ENCODE measurements around the gene IL20. TPM values are rescaled to one million over a fixed set of nuclear protein-coding genes. Genes with fewer than 3 reads are reported as not detected.

Gene IL20, protein sequence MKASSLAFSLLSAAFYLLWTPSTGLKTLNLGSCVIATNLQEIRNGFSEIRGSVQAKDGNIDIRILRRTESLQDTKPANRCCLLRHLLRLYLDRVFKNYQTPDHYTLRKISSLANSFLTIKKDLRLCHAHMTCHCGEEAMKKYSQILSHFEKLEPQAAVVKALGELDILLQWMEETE
- total RNA-seq, result not detected
- long read RNA-seq, result 0 reads

- H3K4me3 ChIP-seq, result no peak within 1 kb of the TSS
- ATAC-seq (peak; percentile 96), DNase-seq (peak; percentile 90)
- H3K9me3 ChIP-seq, result no peaks in the 10 kb centered on the region
- peak within 1 kb of the TSS; percentile 38 for H3K27ac ChIP-seq
- H3K36me3 ChIP-seq, result no peaks in the 10 kb centered on the region
- TF ChIP-seq, protein P1, sequence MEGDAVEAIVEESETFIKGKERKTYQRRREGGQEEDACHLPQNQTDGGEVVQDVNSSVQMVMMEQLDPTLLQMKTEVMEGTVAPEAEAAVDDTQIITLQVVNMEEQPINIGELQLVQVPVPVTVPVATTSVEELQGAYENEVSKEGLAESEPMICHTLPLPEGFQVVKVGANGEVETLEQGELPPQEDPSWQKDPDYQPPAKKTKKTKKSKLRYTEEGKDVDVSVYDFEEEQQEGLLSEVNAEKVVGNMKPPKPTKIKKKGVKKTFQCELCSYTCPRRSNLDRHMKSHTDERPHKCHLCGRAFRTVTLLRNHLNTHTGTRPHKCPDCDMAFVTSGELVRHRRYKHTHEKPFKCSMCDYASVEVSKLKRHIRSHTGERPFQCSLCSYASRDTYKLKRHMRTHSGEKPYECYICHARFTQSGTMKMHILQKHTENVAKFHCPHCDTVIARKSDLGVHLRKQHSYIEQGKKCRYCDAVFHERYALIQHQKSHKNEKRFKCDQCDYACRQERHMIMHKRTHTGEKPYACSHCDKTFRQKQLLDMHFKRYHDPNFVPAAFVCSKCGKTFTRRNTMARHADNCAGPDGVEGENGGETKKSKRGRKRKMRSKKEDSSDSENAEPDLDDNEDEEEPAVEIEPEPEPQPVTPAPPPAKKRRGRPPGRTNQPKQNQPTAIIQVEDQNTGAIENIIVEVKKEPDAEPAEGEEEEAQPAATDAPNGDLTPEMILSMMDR (IDR thresholded peaks at IDR 0.05), result peak; percentile 93
- H3K27me3 ChIP-seq (ENCODE audit: low read depth), result no peaks in the 10 kb centered on the region
- peaks cover 7% of the 10 kb centered on the region for H3K4me1 ChIP-seq
- intact Hi-C loops (cut with DNase I), result loop anchor here (10.0 kb wide), 1 partner anchor 50 kb away; no protein-coding TSS in a partner anchor
Observed at GRCh38 chr1:206864939-206865671, at the start of gene IL20. IL20 (plus strand) TSS chr1:206865623; CDS start chr1:206865853, 230 bp downstream.

DNA sequence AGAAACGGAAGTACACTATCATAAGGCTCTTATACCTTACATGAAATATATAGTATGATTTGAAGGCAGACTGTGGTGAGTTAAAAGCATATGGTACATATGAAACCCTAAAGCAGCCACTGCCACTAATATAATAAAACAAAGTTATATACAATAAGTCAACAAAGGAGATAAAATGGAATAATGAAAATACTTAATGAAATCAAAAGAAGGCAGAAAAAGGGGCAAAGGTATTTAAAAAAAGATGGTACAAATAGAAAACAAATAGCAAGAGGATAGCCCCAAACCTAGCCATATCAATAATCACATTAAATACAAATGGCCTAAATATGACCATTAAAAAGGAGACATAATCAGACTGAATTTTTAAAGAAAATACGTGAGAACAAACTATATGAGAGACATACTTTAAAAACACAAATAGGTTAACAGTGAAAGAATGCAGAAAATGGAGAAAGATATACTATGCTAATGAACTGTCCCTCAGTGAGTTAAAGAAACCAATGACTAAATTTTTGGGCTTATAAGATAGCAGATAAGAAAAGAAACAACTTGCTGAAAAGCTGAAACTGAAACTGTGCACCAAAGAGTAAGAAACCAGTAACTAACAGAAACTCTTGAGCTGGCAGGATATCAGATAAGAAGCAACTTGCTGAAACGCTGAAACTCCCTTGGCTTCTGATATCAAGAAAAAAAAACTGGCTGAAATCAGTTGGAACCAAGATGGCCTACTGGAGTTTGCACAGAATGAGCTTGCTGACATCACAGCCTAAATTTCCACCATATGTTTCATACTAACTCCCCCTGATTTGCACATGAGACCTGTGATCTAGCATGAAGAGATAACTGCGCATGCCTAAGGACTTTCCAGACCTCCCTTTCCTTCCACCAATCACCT lies 48.8 kb upstream of the IL20 start:
- ATAC-seq (no peak), DNase-seq (no peak)
- peaks cover 11% of the 10 kb centered on the region for H3K9me3 ChIP-seq
- H3K4me1 ChIP-seq, result no peaks in the 10 kb centered on the region
- no peak overlapping the region for H3K27ac ChIP-seq
- H3K36me3 ChIP-seq, result no peaks in the 10 kb centered on the region
- TF ChIP-seq, protein P1 (IDR thresholded peaks at IDR 0.05), result no peak
- H3K4me3 ChIP-seq, result no peak overlapping the region
- no peaks in the 10 kb centered on the region for H3K27me3 ChIP-seq (ENCODE audit: low read depth)
- intact Hi-C loops (cut with DNase I), result no loop called here

DNA sequence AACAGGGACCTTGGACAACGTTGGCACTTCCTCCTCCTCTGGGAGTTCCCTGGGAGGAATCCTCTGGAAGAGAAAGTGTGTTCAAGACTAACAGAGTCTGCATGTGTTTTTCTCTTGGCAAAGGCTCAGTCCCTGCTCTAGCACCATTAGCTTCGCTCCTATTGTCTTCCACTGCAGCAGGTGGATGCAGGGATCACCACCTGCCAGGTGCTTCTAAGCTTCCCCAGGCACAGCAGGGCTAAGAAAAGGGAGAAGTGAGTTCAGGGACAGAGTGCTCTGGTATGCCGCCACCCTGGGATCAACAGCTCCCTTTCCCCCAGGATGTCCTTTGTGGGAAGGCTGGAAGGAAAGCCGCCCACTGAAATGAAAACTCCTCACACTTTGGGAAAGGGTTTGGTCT lies 43.9 kb upstream of the IL20 start:
- Histone ChIP-seq H3K27me3 (ENCODE audit: low read depth) (no peaks in the 10 kb centered on the region), H3K4me1 (peaks cover 6% of the 10 kb centered on the region), H3K9me3 (no peaks in the 10 kb centered on the region), H3K4me3 (no peak overlapping the region), H3K36me3 (no peaks in the 10 kb centered on the region), H3K27ac (no peak overlapping the region)
- ATAC-seq (no peak), DNase-seq (no peak)
- intact Hi-C loops (cut with DNase I), result no loop called here
- TF ChIP-seq, protein P1 (IDR thresholded peaks at IDR 0.05), result no peak

DNA sequence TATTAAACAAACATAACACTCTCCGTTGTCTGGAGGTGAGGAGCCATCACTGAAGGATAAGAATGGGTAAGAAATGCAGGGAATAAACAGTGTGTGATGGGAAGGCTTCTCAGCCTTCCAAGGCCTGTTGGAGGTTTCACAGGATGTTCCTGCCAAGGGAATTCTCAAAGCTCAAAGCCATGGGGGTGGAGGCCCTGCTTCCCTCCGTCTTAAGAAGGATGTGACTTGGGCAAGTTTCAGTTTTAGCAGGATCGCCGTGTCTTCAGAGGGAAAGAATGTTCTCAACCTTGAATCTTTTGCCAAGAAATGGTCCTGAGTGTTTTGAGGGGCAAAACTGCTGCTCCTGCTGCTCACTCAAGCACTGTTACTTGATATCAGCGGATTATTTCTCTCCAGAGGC lies 41.7 kb upstream of the IL20 start:
- Histone ChIP-seq H3K4me1 (peaks cover 6% of the 10 kb centered on the region), H3K27ac (no peak overlapping the region), H3K27me3 (ENCODE audit: low read depth) (no peaks in the 10 kb centered on the region), H3K36me3 (no peaks in the 10 kb centered on the region), H3K4me3 (no peak overlapping the region), H3K9me3 (no peaks in the 10 kb centered on the region)
- intact Hi-C loops (cut with DNase I), result no loop called here
- no peak for ATAC-seq
- TF ChIP-seq, protein P1 (IDR thresholded peaks at IDR 0.05), result no peak
- no peak for DNase-seq

- intact Hi-C loops (cut with DNase I), result no loop called here
- no peak overlapping the region for H3K27ac ChIP-seq
- TF ChIP-seq, protein P1 (IDR thresholded peaks at IDR 0.05), result no peak
- ATAC-seq (no peak), DNase-seq (no peak)
- H3K4me1 ChIP-seq, result peaks cover 10% of the 10 kb centered on the region
- H3K27me3 ChIP-seq (ENCODE audit: low read depth), result no peaks in the 10 kb centered on the region
- no peaks in the 10 kb centered on the region for H3K36me3 ChIP-seq
- H3K4me3 ChIP-seq, result no peak overlapping the region
- no peaks in the 10 kb centered on the region for H3K9me3 ChIP-seq
Observed at GRCh38 chr1:206824331-206824730, 41.1 kb upstream of the IL20 start.
